ENCODE results near the gene SLC30A2. TPM values are rescaled to one million over a fixed set of nuclear protein-coding genes. Genes with fewer than 3 reads are reported as not detected.

The SLC30A2 gene
- total RNA-seq, 1 experiment from 2014 or later = 0.23 TPM

DNA sequence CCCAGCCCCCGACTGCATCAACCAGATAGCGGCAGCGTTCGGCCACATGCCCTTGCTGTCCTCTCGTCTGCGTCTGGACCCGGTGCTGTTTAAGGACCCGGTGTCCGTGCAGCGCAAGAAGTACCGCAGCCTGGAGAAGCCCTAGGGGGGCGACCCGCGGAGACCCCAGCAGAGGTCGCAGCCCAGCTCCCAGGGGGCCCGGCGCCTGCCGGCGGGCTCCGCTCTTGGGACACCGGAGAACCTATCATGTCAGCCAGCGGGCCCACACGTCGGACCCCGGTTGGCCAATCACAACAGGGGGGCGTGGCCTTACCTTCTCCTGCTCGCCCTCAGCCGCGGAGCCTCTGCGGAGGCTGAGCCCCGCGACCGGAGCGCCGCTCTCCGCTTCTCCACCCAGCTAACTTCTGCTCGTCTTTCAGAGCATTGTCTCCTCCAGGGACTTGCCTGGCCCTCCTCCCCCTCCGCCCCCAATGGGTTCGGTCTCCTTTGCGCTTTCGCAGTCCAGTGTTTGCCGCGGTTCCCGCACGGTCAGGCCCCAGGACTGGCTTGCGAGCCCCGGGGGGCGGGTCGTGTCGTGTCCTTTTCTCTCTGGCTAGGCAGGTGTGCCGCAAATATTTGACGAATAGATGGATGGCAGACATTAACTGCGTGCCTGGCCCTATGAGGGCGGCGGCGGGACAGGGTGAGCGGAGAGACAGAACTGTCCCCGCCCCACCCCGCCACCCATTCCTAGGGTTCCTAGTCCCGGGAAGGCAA lies 10.5 kb downstream of the SLC30A2 start:
- Histone ChIP-seq H3K4me3 (ENCODE audit: low read depth in 2 of 2, low read length in 2 of 2) (peak overlapping the region; percentile 93 to 96), H3K36me3 (ENCODE audit: control insufficient read depth, insufficient read depth, low read length) (peaks cover 2% of the 10 kb centered on the region; the same call in 1 of the 2 replicates), H3K27me3 (ENCODE audit: control insufficient read depth, insufficient read depth, low read length) (no peaks in the 10 kb centered on the region), H3K27ac (ENCODE audit: low read length) (peak overlapping the region; percentile 71), H3K9me3 (ENCODE audit: control insufficient read depth, insufficient read depth, low read depth, low read length) (no peaks in the 10 kb centered on the region), H3K4me1 (ENCODE audit: control insufficient read depth, insufficient read depth, low read length) (peaks cover 14% of the 10 kb centered on the region)
- no peak for TF ChIP-seq TCF7L2 (IDR thresholded peaks at IDR 0.05; ENCODE audit: low read depth, low read length)
- TF ChIP-seq SIN3A (IDR thresholded peaks at IDR 0.05; ENCODE audit: borderline replicate concordance, insufficient read depth, low read depth, low read length) = no peak
- TF ChIP-seq, protein P1, sequence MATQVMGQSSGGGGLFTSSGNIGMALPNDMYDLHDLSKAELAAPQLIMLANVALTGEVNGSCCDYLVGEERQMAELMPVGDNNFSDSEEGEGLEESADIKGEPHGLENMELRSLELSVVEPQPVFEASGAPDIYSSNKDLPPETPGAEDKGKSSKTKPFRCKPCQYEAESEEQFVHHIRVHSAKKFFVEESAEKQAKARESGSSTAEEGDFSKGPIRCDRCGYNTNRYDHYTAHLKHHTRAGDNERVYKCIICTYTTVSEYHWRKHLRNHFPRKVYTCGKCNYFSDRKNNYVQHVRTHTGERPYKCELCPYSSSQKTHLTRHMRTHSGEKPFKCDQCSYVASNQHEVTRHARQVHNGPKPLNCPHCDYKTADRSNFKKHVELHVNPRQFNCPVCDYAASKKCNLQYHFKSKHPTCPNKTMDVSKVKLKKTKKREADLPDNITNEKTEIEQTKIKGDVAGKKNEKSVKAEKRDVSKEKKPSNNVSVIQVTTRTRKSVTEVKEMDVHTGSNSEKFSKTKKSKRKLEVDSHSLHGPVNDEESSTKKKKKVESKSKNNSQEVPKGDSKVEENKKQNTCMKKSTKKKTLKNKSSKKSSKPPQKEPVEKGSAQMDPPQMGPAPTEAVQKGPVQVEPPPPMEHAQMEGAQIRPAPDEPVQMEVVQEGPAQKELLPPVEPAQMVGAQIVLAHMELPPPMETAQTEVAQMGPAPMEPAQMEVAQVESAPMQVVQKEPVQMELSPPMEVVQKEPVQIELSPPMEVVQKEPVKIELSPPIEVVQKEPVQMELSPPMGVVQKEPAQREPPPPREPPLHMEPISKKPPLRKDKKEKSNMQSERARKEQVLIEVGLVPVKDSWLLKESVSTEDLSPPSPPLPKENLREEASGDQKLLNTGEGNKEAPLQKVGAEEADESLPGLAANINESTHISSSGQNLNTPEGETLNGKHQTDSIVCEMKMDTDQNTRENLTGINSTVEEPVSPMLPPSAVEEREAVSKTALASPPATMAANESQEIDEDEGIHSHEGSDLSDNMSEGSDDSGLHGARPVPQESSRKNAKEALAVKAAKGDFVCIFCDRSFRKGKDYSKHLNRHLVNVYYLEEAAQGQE (IDR thresholded peaks at IDR 0.05; ENCODE audit: insufficient read depth in 1 of 2, low read depth in 2 of 2, low read length in 1 of 2) = 0 out of 4 replicates have a peak, but pooled peaks of 1 of the 2 experiments have one; percentile 4
- TF ChIP-seq POLR2AphosphoS5 (IDR thresholded peaks at IDR 0.05; ENCODE audit: low read depth, low read length) = no peak; the same call in 1 of the 2 replicates
- CTCF ChIA-PET = interaction anchor here (0.6 to 2.5 kb wide), 3 partner anchors 10 to 110 kb away, joined by 3 to 17 read pairs (median 3); no protein-coding TSS in a partner anchor
- peak; percentile 55 for DNase-seq (ENCODE audit: low read depth, low spot score)
- no TSS peak for BruUV-seq (replicated peaks)
- in situ Hi-C loops (cut with HindIII; ENCODE audit: low pct_unique_long_range_greater_than_20kb, low sequenced_read_pairs) = no loop called here
- POLR2A ChIA-PET = no interaction called here
- intact Hi-C loops (cut with micrococcal nuclease; ENCODE audit: unreplicated experiment) = loop anchor here (5.0 to 10.0 kb wide), 3 partner anchors 59 to 112 kb away; partner anchors contain the start of gene PDIK1L
- peak; percentile 95 for ATAC-seq

DNA sequence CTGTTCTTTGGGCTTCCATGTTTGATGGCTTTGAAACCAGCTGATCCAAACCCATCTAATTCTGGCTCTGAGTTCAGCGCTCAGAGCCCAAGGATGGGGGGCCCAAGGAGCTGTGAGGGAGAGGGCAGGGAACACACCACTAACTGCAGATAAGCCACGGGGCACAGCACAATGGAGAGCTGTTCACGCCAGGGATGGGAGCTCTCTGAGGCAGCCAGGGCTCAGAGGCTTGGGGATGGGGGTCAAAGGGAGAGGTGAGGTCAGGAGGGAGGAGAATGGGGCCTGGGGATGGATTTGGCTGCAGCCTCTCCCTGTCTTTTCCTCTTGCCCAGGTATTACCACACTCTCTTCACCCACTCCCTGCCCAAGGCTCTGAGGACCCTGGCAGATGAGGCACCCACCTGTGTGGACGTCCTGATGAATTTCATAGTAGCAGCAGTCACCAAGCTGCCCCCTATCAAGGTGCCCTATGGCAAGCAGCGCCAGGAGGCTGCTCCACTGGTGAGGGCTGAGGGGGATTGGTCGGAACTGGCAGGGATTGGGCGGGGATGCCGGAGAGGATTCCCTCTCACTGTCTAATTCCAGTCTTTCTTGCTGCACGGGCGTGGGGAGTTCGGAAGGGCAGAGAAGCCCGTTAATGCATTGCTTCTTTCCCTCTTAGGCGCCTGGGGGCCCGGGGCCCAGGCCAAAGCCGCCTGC lies 11.3 kb downstream of the SLC30A2 start:
- in situ Hi-C loops (cut with HindIII; ENCODE audit: low pct_unique_long_range_greater_than_20kb, low sequenced_read_pairs) = no loop called here
- no TSS peak for BruUV-seq (replicated peaks)

More for the DNA sequence above, 11.3 kb downstream of the SLC30A2 start:
- no peaks in the 10 kb centered on the region for H3K9me3 ChIP-seq (ENCODE audit: control insufficient read depth, insufficient read depth, low read depth, low read length)
- peak overlapping the region; percentile 23; the same call in 1 of the 2 replicates for H3K27ac ChIP-seq (ENCODE audit: low read length)
- CTCF ChIA-PET = interaction anchor here (0.6 to 2.5 kb wide), 2 partner anchors 19 to 111 kb away, joined by 3 to 17 read pairs; no protein-coding TSS in a partner anchor
- no peak for DNase-seq (ENCODE audit: low read depth, low spot score)
- intact Hi-C loops (cut with micrococcal nuclease; ENCODE audit: unreplicated experiment) = loop anchor here (5.0 to 10.0 kb wide), 3 partner anchors 60 to 113 kb away; partner anchors contain the start of gene PDIK1L
- POLR2A ChIA-PET = interaction anchor here (0.6 kb wide), 1 partner anchor 127 kb away, joined by 6 read pairs; no protein-coding TSS in a partner anchor
- H3K4me3 ChIP-seq (ENCODE audit: low read depth in 2 of 2, low read length in 2 of 2) = peak overlapping the region; percentile 93 to 96
- peaks cover 14% of the 10 kb centered on the region for H3K4me1 ChIP-seq (ENCODE audit: control insufficient read depth, insufficient read depth, low read length)
- H3K36me3 ChIP-seq (ENCODE audit: control insufficient read depth, insufficient read depth, low read length) = peaks cover 2% of the 10 kb centered on the region; the same call in 1 of the 2 replicates
- ATAC-seq = peak; percentile 52
- TF ChIP-seq, protein P1 (IDR thresholded peaks at IDR 0.05; ENCODE audit: insufficient read depth in 1 of 2, low read depth in 2 of 2, low read length in 1 of 2) = no peak
- TF ChIP-seq, protein P2, sequence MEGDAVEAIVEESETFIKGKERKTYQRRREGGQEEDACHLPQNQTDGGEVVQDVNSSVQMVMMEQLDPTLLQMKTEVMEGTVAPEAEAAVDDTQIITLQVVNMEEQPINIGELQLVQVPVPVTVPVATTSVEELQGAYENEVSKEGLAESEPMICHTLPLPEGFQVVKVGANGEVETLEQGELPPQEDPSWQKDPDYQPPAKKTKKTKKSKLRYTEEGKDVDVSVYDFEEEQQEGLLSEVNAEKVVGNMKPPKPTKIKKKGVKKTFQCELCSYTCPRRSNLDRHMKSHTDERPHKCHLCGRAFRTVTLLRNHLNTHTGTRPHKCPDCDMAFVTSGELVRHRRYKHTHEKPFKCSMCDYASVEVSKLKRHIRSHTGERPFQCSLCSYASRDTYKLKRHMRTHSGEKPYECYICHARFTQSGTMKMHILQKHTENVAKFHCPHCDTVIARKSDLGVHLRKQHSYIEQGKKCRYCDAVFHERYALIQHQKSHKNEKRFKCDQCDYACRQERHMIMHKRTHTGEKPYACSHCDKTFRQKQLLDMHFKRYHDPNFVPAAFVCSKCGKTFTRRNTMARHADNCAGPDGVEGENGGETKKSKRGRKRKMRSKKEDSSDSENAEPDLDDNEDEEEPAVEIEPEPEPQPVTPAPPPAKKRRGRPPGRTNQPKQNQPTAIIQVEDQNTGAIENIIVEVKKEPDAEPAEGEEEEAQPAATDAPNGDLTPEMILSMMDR (IDR thresholded peaks at IDR 0.05) = no peak
- TF ChIP-seq TCF7L2 (IDR thresholded peaks at IDR 0.05; ENCODE audit: low read depth, low read length) (no peak), POLR2AphosphoS5 (IDR thresholded peaks at IDR 0.05; ENCODE audit: low read depth, low read length) (no peak), SIN3A (IDR thresholded peaks at IDR 0.05; ENCODE audit: borderline replicate concordance, insufficient read depth, low read depth, low read length) (no peak)
- no peaks in the 10 kb centered on the region for H3K27me3 ChIP-seq (ENCODE audit: control insufficient read depth, insufficient read depth, low read length)
